Activated naive CD4-positive, alpha-beta T cell (primary cell): ENCODE results near the gene PLA2G4B.

ENCODE experiments used
- DNase-seq, 4 experiments: peaks; one replicate each; lab custom pipeline; 2025; lab: John Stamatoyannopoulos, UW

Gene PLA2G4B

DNA sequence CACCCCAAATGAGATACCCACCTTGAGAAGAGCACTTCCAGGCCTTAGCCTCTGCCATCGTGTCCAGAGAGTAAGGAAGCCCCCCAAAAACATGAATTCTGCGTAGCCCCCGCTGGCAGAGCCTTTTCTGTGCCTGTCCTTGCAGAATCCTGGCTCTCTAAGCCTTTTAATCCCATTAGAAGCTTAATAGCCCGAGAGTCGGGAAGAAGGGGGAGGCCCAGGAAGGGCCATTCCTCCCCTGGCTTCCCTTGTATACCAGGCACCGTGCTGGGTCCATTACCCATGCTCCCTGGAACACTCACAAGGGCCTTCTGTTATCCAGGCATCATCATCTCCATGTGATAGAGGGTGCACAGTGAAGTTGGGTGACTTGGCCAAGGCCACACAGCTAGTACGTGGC lies 48.1 kb downstream of the PLA2G4B start:
- no peak for DNase-seq

DNA sequence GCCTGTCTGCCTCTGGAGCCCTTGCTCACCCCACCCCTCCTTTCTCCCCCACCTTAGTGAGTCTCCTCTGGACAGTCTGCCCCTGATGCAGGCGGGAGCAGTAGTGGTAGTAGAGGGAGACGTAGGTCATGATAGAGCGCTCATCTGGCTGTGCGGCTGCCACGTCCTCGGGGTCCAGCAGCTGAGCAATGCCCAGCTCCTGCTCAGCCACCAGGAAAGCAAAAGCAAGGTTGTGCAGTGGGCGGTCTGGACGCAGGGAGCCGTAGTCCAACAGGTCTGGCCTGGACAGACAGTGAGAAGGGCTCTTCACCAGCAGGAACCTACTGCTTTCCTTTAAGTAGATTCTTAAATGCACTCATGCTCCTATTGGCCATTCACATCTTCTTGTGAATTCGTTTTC lies 48.5 kb downstream of the PLA2G4B start:
- DNase-seq: no peak

- DNase-seq: no peak
Measured at GRCh38 chr15:41887893-41888292, 49.2 kb downstream of the PLA2G4B start.

DNA sequence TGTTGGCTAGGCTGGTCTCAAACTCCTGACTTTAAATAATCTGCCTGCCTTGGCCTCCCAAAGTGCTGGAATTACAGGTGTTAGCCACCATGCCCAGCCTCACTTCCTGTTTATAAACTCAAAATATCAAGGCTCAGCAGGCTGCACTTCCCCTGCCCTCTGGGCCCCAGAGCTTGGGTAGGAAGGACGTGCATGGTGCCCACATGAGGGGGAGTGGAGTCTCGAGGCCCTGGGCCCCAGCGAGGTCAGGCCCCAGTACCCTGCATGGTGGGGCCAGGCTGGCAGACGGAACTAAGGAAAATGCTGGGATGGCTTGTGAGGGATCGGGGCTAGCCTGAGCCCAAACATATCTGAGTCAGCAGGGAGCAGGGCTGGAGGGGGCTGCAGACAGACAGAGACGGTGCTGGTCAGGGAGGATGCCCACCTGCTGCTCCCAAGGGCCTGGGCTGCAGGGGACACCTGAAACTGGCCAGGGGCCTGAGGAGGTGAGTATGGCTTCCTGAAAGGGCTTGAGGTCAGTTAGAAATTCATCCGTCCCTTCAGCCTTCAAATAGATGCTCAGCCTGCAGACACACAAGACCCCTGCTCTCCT lies 50.1 kb downstream of the PLA2G4B start:
- DNase-seq: no peak

DNA sequence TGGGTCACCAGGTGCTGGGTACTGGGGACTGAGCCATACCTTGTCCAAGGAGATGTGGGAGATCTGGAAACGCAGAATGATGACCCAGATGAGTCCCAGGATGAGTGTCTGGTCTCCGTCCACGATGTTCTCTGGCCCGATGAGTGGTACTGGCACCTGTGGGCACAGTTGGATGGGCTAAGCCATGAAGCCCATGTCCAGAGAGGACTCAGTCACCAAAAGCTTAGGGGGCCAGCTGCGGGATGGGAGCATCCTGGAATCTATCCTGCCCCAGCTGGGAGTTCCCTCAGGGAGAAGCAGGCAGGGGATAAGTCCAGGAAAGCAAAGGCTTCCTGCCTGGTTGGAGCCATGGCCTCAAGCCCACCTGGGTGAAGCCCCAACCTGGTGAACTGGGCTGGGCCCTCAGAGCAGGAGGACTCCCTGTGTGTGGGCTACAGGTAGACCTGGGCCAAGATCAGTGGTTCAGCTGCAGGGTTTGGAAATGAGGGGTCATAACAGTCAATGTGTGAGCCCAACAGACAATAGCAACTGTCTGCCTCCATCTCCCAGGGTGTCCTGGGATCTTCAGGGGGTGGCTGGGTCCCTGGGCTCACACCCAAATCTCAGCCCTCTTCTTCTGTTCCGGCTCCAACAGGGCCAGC lies 51.5 kb downstream of the PLA2G4B start:
- DNase-seq: no peak

GRCh38 chr15:41891226-41891625 lies 52.6 kb downstream of the PLA2G4B start:
- DNase-seq: no peak

GRCh38 chr15:41891946-41892345 lies 53.3 kb downstream of the PLA2G4B start:
- no peak for DNase-seq

DNA sequence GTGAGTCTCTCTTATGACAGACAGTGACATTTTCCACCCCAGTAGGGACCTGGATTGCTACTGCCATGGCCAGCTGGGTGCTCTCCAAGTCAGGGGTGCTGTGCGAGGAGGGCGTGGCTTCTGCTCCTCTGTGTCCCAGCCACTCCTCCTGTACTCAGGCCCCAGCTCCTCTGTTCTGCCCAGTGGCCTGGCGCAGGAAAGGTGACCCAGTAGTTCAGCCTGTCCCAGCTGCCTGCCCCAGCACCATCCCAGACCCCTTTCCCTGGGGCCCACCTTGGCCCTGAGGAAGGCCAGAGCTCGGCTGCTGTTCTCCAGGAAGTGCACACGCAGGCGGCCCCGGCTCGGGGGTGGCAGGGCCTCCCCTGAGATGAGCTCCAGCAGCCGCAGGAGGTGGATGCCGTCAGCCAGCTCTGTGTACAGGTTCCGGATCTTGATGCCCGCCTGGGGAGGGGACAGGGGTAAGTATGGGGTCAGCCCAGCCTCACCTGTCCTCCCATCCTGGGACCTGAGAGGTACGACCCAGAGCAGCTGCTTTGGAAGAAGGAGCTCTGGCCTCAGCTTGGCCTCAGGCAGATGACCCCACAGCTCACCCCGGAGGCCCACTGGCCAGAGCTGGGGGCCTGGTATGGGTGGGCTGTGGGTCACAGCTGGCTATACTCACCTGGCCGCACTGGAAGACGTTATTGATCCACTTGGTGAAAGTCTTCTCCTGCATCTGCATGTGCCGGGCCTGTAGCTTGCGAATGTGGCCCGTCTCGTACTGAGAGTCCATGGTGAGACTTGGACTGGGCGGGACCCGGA lies 54.2 kb downstream of the PLA2G4B start:
- peak in 1 of 4 experiments; percentile 50 for DNase-seq

- no peak for DNase-seq
Measured at GRCh38 chr15:41893422-41894250, 55.0 kb downstream of the PLA2G4B start, which contains the start of gene SPTBN5. Gene SPTBN5, minus strand, starts transcription at chr15:41894053. Its CDS starts 556 bp downstream, at chr15:41893497.

GRCh38 chr15:41894251-41894790 lies 55.7 kb downstream of the PLA2G4B start:
- DNase-seq: no peak

DNA sequence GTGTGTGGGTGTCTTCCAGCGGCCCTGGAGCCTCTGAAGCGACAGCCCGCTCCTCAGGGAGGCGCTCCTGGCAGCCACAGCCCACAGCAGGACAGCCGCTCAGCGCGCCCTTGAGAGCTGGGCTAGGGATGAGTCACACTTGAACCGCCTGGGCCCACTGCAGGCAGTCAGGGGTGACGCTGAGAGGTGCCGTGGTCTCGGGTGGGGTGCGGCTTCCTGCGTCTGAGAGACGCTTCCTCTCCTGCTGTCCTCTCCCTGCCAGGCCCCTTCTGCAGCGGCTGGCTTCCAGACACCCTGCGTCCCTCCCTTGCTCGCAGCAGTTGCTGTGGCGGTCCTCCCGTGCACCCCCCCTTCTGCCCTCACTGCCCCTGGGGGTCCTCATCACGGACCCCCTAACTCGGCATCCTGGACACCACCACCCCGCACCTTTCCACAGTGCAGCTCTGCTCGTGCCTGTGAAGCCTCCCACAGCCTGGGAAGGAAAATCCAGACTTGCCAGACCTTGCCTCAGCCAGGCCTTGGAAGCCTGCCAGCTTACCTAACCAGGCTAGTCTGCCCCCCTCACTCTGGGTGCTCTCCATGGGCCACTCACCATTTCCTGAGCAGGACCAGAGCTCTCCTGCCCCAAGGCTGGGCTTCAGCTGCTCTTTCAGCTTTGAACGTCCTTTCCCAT lies 56.3 kb downstream of the PLA2G4B start:
- DNase-seq: peak; percentile 18 to 82 (median 54)

DNA sequence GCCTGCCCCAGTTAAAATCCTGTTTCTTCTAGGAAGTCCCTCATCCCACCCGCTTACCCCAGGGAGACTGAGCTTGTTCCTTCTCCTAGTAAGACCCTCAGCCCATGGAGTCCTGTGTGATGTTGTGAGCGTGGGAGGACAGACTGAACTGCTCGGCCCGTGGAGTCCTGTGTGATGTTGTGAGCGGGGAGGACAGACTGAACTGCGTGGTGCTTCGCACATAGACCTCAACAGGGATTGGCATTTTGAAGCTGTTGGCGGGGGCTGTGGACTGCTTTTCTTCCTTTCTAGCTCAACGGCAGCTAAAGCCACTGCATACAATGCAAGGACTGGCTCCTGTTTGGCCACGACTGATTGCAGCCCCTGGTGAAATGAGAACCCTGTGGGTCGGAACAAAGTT lies 56.8 kb downstream of the PLA2G4B start:
- no peak for DNase-seq

DNA sequence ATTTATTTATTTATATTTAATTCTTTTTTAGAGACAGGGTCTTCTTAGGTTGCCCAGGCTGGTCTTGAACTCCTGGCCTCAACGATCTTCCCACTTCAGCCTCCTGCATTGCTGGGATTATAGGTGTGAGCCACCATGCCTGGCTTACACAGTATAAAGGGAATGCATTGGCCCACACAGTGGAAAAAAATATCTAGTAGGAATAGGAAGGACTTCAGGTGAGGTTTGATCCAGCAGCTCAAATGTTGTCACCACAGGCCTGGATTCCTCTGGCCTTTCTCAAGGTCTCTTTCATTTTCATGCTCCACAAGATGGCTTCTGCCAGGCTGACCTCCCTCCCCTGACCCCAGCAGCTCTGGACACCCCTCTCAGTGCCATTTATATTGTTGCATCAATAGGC lies 57.3 kb downstream of the PLA2G4B start:
- DNase-seq: no peak

GRCh38 chr15:41896566-41896965 lies 57.9 kb downstream of the PLA2G4B start:
- DNase-seq: no peak

- no peak for DNase-seq
Measured at GRCh38 chr15:41897363-41897799, 58.7 kb downstream of the PLA2G4B start.
